ENCODE measurements around the gene CCDC88A.

DNA sequence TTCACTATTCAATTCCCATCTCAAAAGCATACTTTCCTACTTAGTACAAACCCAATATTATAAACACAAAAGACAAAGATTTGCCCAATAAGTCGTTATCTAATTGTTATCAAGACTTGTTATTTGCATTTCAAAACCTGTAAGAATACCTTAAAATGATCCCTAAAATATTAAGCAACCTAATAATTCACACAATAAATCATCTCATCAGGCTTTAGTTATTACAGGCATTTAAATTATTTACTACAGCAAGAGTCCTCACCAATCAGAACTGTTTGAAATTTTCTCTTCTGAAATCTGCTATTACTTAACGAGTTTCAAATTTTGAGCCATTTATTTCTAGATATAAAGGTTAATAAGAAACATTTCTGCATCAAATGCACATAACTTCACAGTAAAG lies 1.6 kb downstream of the CCDC88A start:
- TF ChIP-seq, protein P1, sequence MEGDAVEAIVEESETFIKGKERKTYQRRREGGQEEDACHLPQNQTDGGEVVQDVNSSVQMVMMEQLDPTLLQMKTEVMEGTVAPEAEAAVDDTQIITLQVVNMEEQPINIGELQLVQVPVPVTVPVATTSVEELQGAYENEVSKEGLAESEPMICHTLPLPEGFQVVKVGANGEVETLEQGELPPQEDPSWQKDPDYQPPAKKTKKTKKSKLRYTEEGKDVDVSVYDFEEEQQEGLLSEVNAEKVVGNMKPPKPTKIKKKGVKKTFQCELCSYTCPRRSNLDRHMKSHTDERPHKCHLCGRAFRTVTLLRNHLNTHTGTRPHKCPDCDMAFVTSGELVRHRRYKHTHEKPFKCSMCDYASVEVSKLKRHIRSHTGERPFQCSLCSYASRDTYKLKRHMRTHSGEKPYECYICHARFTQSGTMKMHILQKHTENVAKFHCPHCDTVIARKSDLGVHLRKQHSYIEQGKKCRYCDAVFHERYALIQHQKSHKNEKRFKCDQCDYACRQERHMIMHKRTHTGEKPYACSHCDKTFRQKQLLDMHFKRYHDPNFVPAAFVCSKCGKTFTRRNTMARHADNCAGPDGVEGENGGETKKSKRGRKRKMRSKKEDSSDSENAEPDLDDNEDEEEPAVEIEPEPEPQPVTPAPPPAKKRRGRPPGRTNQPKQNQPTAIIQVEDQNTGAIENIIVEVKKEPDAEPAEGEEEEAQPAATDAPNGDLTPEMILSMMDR (IDR thresholded peaks at IDR 0.05): no peak
- no peak for TF ChIP-seq EZH2 (IDR thresholded peaks at IDR 0.05; ENCODE audit: borderline replicate concordance, insufficient read depth, low read depth, low read length, poor library complexity, severe bottlenecking)

Measured in B cell (primary cell).